Hepatocyte (in vitro differentiated cells): ENCODE results near the gene RNF217.

ENCODE experiments used
- CTCF ChIP-seq: fragments of 200-600 bp; sonication (generic); IDR thresholded peaks from 2 replicates; pipeline ENCODE4 v1.5.1; 2016; ENCODE audit warnings: antibody characterized with exemption, mild to moderate bottlenecking; ENCODE audit not compliant: poor library complexity
- EZH2phosphoT487 ChIP-seq: fragments of 200-600 bp; sonication (generic); IDR thresholded peaks from one replicate; pipeline ENCODE4 v1.6.1; 2018; ENCODE audit warnings: antibody characterized with exemption, mild to moderate bottlenecking, low read depth, moderate library complexity; ENCODE audit not compliant: unreplicated experiment, severe bottlenecking

- TF ChIP-seq CTCF = no peak
- no peak for TF ChIP-seq EZH2phosphoT487
Observed at GRCh38 chr6:125107048-125107447, 144.8 kb downstream of the RNF217 start.
